MM.1S (cell line): ENCODE measurements around the gene C11orf91.
"Not testable (repeated sequence)": the region's sequence is repeated elsewhere in the genome, so short reads cannot be mapped to it uniquely, and the experiment has no call there.

ENCODE experiments used
- EZH2phosphoT487 ChIP-seq: fragments of 300-600 bp; sonication (generic); IDR thresholded peaks from 2 replicates; pipeline ENCODE4 v1.6.1; 2018; ENCODE audit warnings: antibody characterized with exemption, low read length
- TF ChIP-seq, protein P1 (sequence below): fragments of 300-600 bp; sonication (generic); IDR thresholded peaks from 2 replicates; pipeline ENCODE4 v1.5.1; 2016; ENCODE audit warnings: antibody characterized with exemption, low read length, mixed read lengths

DNA sequence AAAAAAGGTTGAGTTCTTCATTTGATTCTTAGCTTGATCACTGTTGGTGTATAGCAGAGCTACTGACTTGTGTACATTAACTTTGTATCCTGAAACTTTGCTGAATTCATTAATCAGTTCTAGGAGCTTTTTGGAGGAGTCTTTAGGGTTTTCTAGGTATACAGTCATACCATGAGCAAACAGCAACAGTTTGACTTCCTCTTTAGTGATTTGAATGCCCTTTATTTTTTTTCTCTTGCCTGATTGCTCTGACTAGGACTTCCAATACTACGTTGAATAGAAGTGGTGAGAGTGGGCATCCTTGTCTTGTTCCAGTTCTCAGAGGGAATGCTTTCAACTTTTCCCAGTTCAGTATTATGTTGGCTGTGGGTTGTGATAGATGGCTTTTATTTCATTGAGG is 22.0 kb downstream of the C11orf91 start:
- TF ChIP-seq, protein P1, sequence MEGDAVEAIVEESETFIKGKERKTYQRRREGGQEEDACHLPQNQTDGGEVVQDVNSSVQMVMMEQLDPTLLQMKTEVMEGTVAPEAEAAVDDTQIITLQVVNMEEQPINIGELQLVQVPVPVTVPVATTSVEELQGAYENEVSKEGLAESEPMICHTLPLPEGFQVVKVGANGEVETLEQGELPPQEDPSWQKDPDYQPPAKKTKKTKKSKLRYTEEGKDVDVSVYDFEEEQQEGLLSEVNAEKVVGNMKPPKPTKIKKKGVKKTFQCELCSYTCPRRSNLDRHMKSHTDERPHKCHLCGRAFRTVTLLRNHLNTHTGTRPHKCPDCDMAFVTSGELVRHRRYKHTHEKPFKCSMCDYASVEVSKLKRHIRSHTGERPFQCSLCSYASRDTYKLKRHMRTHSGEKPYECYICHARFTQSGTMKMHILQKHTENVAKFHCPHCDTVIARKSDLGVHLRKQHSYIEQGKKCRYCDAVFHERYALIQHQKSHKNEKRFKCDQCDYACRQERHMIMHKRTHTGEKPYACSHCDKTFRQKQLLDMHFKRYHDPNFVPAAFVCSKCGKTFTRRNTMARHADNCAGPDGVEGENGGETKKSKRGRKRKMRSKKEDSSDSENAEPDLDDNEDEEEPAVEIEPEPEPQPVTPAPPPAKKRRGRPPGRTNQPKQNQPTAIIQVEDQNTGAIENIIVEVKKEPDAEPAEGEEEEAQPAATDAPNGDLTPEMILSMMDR: not testable (repeated sequence)
- TF ChIP-seq EZH2phosphoT487: not testable (repeated sequence)
